ENCODE results near the gene LPIN1. TPM values are rescaled to one million over a fixed set of nuclear protein-coding genes. Genes with fewer than 3 reads are reported as not detected.
"Not testable (repeated sequence)": the region's sequence is repeated elsewhere in the genome, so short reads cannot be mapped to it uniquely, and the experiment has no call there.

The LPIN1 gene
- total RNA-seq, 1 experiment from 2014 or later: 43.1 TPM

DNA sequence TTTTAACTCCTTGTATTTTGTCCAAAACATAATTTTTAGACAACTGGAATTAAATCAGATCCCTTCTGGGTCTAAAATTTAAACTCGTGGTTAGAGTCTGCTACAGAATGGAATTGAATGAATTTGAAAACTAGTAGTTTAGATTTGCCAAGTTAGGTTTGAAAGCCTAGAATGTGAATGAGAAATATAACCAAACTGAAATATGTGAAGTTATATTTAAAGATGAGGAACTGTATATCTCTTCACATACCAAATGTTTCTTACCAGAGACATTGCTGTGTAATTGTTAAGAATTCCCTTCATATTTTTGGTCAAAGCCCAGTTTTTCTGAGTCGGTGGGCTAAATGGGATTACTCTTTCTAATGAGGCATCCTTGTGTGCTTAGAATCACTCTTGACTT is 74.2 kb downstream of the LPIN1 start:
- no peaks in the 10 kb centered on the region for H3K79me2 ChIP-seq (ENCODE audit: low read depth)
- no peak overlapping the region for H3K27ac ChIP-seq
- H4K20me1 ChIP-seq (ENCODE audit: insufficient read depth): no peaks in the 10 kb centered on the region
- no TSS peak for BruUV-seq (replicated peaks)
- DNase-seq: no peak
- H3K4me1 ChIP-seq (replicated peaks; ENCODE audit: insufficient read depth): no peaks in the 10 kb centered on the region
- H3K36me3 ChIP-seq (ENCODE audit: low read depth): peaks cover 29% of the 10 kb centered on the region
- POLR2A ChIA-PET (ENCODE audit: unreplicated experiment): no interaction called here
- intact Hi-C loops (cut with micrococcal nuclease; ENCODE audit: unreplicated experiment): no loop called here
- H3K9me2 ChIP-seq (ENCODE audit: insufficient read depth): no peaks in the 10 kb centered on the region
- H3F3A ChIP-seq (ENCODE audit: insufficient read depth, low read depth): no peaks in the 10 kb centered on the region; the same call in 1 of the 2 replicates
- no peaks in the 10 kb centered on the region; the same call in 1 of the 2 replicates for H3K9me3 ChIP-seq (ENCODE audit: insufficient read depth, low read depth)
- H3K27me3 ChIP-seq (ENCODE audit: insufficient read depth, low read depth): no peaks in the 10 kb centered on the region
- H2AFZ ChIP-seq: no peak overlapping the region
- H3K4me2 ChIP-seq: no peak overlapping the region
- TF ChIP-seq, protein P1, sequence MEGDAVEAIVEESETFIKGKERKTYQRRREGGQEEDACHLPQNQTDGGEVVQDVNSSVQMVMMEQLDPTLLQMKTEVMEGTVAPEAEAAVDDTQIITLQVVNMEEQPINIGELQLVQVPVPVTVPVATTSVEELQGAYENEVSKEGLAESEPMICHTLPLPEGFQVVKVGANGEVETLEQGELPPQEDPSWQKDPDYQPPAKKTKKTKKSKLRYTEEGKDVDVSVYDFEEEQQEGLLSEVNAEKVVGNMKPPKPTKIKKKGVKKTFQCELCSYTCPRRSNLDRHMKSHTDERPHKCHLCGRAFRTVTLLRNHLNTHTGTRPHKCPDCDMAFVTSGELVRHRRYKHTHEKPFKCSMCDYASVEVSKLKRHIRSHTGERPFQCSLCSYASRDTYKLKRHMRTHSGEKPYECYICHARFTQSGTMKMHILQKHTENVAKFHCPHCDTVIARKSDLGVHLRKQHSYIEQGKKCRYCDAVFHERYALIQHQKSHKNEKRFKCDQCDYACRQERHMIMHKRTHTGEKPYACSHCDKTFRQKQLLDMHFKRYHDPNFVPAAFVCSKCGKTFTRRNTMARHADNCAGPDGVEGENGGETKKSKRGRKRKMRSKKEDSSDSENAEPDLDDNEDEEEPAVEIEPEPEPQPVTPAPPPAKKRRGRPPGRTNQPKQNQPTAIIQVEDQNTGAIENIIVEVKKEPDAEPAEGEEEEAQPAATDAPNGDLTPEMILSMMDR (conservative IDR thresholded peaks at IDR 0.05): no peak
- no peak for TF ChIP-seq EZH2 (IDR thresholded peaks at IDR 0.05; ENCODE audit: low read depth)
- CTCF ChIA-PET: no interaction called here
- no peak overlapping the region for H3K4me3 ChIP-seq

DNA sequence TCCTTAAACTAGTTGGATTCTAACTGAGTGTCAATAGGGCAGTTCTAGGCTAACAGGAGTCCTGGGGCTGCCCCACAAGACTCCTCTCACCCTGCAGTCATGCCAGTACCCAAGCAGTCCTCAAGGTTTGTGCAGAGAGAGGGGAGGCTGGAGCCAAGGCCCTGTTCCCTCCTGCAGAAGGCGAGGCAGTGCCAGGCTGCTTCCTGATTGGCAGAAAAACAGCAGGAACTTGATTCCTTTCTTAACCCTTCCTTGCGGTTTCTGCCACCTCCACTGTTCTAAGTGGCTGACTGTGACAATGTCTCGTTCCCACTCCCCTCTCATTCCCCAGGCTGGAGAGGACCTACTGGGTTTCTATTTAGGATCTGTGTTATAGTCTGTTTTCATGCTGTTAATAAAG is 75.3 kb downstream of the LPIN1 start:
- Histone ChIP-seq H3F3A (ENCODE audit: insufficient read depth, low read depth) (no peaks in the 10 kb centered on the region; the same call in 1 of the 2 replicates), H3K27me3 (ENCODE audit: insufficient read depth, low read depth) (no peaks in the 10 kb centered on the region), H3K4me3 (no peak overlapping the region), H4K20me1 (ENCODE audit: insufficient read depth) (no peaks in the 10 kb centered on the region), H3K9me3 (ENCODE audit: insufficient read depth, low read depth) (no peaks in the 10 kb centered on the region; the same call in 1 of the 2 replicates), H3K4me2 (no peak overlapping the region), H3K36me3 (ENCODE audit: low read depth) (peaks cover 22% of the 10 kb centered on the region), H3K27ac (no peak overlapping the region), H2AFZ (no peak overlapping the region), H3K9me2 (ENCODE audit: insufficient read depth) (no peaks in the 10 kb centered on the region), H3K79me2 (ENCODE audit: low read depth) (no peaks in the 10 kb centered on the region), H3K4me1 (replicated peaks; ENCODE audit: insufficient read depth) (no peaks in the 10 kb centered on the region)
- DNase-seq: no peak
- TF ChIP-seq EZH2 (IDR thresholded peaks at IDR 0.05; ENCODE audit: low read depth): no peak
- TF ChIP-seq, protein P1 (conservative IDR thresholded peaks at IDR 0.05): no peak
- no TSS peak for BruUV-seq (replicated peaks)
- ChIA-PET POLR2A (ENCODE audit: unreplicated experiment) (interaction anchor here (0.7 kb wide), 1 partner anchor 39 kb away, joined by 14 read pairs; no protein-coding TSS in a partner anchor), CTCF (no interaction called here)
- intact Hi-C loops (cut with micrococcal nuclease; ENCODE audit: unreplicated experiment): no loop called here

DNA sequence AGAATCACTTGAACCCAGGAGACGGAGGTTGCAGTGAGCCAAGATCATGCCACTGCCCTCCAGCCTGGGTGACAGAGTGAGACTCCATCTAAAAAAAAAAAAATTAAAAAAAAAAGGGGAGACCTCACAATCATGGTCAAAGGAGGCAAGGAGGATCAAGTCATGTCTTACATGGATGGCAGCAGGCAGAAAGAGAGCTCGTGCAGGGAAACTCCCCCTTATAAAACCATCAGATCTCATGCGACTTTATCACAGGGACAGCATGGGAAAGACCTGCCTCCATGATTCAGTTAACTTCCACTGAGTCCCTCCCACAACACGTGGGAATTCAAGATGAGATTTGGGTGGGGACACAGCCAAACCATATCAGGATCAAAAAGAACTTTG is 75.9 kb downstream of the LPIN1 start:
- H3K27me3 ChIP-seq (ENCODE audit: insufficient read depth, low read depth); H2AFZ ChIP-seq; H3K79me2 ChIP-seq (ENCODE audit: low read depth); H3K4me3 ChIP-seq; intact Hi-C loops (cut with micrococcal nuclease; ENCODE audit: unreplicated experiment); H3K9me2 ChIP-seq (ENCODE audit: insufficient read depth); H3K4me2 ChIP-seq; H3K9me3 ChIP-seq (ENCODE audit: insufficient read depth, low read depth); DNase-seq; H4K20me1 ChIP-seq (ENCODE audit: insufficient read depth); H3K27ac ChIP-seq; H3F3A ChIP-seq (ENCODE audit: insufficient read depth, low read depth); BruUV-seq (replicated peaks); H3K4me1 ChIP-seq (replicated peaks; ENCODE audit: insufficient read depth): not testable (repeated sequence)
- POLR2A ChIA-PET (ENCODE audit: unreplicated experiment): interaction anchor here (0.5 to 0.7 kb wide), 2 partner anchors 39 to 860 kb away, joined by 5 to 14 read pairs; no protein-coding TSS in a partner anchor
- CTCF ChIA-PET: interaction anchor here (0.9 to 1.1 kb wide), 2 partner anchors 129 to 134 kb away, joined by 3 to 4 read pairs; no protein-coding TSS in a partner anchor
- H3K36me3 ChIP-seq (ENCODE audit: low read depth): peaks cover 19% of the 10 kb centered on the region

Data from PC-9 (cell line).